ENCODE measurements around the gene SSX2IP. TPM values are rescaled to one million over a fixed set of nuclear protein-coding genes. Genes with fewer than 3 reads are reported as not detected.

The SSX2IP gene
- total and polyA plus RNA-seq, 2 experiments from 2014 or later, result 23.2 to 28.4 TPM

DNA sequence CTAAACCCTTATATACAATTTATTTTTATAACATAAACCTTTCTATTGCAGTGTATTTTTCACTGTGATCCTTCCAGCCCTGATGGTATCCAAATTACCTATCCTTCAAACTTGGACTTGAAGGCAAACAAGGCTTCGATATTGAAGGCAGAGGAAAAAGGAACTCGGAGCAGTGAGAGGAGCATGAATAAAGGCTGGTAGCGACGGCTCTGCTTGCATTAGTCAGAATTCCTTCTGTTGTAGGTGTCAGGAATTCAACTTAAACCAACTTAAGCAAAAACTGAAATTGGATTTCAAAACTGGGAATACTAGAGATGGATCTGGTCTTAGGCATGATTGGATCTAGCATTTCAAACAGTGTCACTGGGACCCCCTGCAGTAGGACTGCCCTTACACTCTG, 17.8 kb upstream of the SSX2IP start:
- H3K27ac Mint-ChIP-seq, result no peak overlapping the region
- no peaks in the 10 kb centered on the region for H3K79me2 ChIP-seq (replicated peaks; ENCODE audit: insufficient read depth)
- TF ChIP-seq JUNB (IDR thresholded peaks at IDR 0.05; ENCODE audit: unreplicated experiment) (no peak), EZH2phosphoT487 (IDR thresholded peaks at IDR 0.05; ENCODE audit: unreplicated experiment) (no peak), EZH2 (IDR thresholded peaks at IDR 0.05; ENCODE audit: low read depth, unreplicated experiment) (no peak), POLR2AphosphoS5 (IDR thresholded peaks at IDR 0.05; ENCODE audit: low read depth) (no peak), ZNF331 (CRISPR knock-in tag; IDR thresholded peaks at IDR 0.05; ENCODE audit: low read depth) (no peak), STAT1 (IDR thresholded peaks at IDR 0.05; ENCODE audit: unreplicated experiment) (no peak), CREB1 (CRISPR knock-in tag; IDR thresholded peaks at IDR 0.05; ENCODE audit: low read depth) (no peak), NANOG (IDR thresholded peaks at IDR 0.05; ENCODE audit: borderline replicate concordance) (no peak), ZNF114 (CRISPR knock-in tag; IDR thresholded peaks at IDR 0.05) (no peak)
- TF ChIP-seq, protein P1, sequence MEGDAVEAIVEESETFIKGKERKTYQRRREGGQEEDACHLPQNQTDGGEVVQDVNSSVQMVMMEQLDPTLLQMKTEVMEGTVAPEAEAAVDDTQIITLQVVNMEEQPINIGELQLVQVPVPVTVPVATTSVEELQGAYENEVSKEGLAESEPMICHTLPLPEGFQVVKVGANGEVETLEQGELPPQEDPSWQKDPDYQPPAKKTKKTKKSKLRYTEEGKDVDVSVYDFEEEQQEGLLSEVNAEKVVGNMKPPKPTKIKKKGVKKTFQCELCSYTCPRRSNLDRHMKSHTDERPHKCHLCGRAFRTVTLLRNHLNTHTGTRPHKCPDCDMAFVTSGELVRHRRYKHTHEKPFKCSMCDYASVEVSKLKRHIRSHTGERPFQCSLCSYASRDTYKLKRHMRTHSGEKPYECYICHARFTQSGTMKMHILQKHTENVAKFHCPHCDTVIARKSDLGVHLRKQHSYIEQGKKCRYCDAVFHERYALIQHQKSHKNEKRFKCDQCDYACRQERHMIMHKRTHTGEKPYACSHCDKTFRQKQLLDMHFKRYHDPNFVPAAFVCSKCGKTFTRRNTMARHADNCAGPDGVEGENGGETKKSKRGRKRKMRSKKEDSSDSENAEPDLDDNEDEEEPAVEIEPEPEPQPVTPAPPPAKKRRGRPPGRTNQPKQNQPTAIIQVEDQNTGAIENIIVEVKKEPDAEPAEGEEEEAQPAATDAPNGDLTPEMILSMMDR (conservative IDR thresholded peaks at IDR 0.05; ENCODE audit: low read depth in 2 of 2), result no peak
- TF ChIP-seq, protein P2, sequence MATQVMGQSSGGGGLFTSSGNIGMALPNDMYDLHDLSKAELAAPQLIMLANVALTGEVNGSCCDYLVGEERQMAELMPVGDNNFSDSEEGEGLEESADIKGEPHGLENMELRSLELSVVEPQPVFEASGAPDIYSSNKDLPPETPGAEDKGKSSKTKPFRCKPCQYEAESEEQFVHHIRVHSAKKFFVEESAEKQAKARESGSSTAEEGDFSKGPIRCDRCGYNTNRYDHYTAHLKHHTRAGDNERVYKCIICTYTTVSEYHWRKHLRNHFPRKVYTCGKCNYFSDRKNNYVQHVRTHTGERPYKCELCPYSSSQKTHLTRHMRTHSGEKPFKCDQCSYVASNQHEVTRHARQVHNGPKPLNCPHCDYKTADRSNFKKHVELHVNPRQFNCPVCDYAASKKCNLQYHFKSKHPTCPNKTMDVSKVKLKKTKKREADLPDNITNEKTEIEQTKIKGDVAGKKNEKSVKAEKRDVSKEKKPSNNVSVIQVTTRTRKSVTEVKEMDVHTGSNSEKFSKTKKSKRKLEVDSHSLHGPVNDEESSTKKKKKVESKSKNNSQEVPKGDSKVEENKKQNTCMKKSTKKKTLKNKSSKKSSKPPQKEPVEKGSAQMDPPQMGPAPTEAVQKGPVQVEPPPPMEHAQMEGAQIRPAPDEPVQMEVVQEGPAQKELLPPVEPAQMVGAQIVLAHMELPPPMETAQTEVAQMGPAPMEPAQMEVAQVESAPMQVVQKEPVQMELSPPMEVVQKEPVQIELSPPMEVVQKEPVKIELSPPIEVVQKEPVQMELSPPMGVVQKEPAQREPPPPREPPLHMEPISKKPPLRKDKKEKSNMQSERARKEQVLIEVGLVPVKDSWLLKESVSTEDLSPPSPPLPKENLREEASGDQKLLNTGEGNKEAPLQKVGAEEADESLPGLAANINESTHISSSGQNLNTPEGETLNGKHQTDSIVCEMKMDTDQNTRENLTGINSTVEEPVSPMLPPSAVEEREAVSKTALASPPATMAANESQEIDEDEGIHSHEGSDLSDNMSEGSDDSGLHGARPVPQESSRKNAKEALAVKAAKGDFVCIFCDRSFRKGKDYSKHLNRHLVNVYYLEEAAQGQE (IDR thresholded peaks at IDR 0.05; ENCODE audit: unreplicated experiment), result no peak
- TF ChIP-seq, protein P3, sequence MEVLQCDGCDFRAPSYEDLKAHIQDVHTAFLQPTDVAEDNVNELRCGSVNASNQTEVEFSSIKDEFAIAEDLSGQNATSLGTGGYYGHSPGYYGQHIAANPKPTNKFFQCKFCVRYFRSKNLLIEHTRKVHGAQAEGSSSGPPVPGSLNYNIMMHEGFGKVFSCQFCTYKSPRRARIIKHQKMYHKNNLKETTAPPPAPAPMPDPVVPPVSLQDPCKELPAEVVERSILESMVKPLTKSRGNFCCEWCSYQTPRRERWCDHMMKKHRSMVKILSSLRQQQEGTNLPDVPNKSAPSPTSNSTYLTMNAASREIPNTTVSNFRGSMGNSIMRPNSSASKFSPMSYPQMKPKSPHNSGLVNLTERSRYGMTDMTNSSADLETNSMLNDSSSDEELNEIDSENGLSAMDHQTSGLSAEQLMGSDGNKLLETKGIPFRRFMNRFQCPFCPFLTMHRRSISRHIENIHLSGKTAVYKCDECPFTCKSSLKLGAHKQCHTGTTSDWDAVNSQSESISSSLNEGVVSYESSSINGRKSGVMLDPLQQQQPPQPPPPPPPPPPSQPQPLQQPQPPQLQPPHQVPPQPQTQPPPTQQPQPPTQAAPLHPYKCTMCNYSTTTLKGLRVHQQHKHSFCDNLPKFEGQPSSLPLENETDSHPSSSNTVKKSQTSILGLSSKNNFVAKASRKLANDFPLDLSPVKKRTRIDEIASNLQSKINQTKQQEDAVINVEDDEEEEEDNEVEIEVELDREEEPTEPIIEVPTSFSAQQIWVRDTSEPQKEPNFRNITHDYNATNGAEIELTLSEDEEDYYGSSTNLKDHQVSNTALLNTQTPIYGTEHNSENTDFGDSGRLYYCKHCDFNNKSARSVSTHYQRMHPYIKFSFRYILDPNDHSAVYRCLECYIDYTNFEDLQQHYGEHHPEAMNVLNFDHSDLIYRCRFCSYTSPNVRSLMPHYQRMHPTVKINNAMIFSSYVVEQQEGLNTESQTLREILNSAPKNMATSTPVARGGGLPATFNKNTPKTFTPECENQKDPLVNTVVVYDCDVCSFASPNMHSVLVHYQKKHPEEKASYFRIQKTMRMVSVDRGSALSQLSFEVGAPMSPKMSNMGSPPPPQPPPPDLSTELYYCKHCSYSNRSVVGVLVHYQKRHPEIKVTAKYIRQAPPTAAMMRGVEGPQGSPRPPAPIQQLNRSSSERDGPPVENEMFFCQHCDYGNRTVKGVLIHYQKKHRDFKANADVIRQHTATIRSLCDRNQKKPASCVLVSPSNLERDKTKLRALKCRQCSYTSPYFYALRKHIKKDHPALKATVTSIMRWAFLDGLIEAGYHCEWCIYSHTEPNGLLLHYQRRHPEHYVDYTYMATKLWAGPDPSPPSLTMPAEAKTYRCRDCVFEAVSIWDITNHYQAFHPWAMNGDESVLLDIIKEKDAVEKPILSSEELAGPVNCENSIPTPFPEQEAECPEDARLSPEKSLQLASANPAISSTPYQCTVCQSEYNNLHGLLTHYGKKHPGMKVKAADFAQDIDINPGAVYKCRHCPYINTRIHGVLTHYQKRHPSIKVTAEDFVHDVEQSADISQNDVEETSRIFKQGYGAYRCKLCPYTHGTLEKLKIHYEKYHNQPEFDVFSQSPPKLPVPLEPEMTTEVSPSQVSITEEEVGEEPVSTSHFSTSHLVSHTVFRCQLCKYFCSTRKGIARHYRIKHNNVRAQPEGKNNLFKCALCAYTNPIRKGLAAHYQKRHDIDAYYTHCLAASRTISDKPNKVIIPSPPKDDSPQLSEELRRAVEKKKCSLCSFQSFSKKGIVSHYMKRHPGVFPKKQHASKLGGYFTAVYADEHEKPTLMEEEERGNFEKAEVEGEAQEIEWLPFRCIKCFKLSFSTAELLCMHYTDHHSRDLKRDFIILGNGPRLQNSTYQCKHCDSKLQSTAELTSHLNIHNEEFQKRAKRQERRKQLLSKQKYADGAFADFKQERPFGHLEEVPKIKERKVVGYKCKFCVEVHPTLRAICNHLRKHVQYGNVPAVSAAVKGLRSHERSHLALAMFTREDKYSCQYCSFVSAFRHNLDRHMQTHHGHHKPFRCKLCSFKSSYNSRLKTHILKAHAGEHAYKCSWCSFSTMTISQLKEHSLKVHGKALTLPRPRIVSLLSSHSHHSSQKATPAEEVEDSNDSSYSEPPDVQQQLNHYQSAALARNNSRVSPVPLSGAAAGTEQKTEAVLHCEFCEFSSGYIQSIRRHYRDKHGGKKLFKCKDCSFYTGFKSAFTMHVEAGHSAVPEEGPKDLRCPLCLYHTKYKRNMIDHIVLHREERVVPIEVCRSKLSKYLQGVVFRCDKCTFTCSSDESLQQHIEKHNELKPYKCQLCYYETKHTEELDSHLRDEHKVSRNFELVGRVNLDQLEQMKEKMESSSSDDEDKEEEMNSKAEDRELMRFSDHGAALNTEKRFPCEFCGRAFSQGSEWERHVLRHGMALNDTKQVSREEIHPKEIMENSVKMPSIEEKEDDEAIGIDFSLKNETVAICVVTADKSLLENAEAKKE (CRISPR knock-in tag; IDR thresholded peaks at IDR 0.05), result no peak
- TF ChIP-seq, protein P4, sequence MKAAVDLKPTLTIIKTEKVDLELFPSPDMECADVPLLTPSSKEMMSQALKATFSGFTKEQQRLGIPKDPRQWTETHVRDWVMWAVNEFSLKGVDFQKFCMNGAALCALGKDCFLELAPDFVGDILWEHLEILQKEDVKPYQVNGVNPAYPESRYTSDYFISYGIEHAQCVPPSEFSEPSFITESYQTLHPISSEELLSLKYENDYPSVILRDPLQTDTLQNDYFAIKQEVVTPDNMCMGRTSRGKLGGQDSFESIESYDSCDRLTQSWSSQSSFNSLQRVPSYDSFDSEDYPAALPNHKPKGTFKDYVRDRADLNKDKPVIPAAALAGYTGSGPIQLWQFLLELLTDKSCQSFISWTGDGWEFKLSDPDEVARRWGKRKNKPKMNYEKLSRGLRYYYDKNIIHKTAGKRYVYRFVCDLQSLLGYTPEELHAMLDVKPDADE (IDR thresholded peaks at IDR 0.05), result no peak
- H3K9me2 ChIP-seq (ENCODE audit: insufficient read depth), result peaks cover 22% of the 10 kb centered on the region
- H3K9me3 Mint-ChIP-seq, result no peaks in the 10 kb centered on the region
- H3K4me3 Mint-ChIP-seq, result no peak overlapping the region
- no peaks in the 10 kb centered on the region for H3K27me3 Mint-ChIP-seq (ENCODE audit: insufficient read depth, low read depth, poor library complexity)
- DNase-seq (ENCODE audit: low spot score) (no peak), ATAC-seq (no peak)
- H3K4me2 ChIP-seq, result no peak overlapping the region
- H3K4me1 Mint-ChIP-seq, result peaks cover 3% of the 10 kb centered on the region; the same call in 1 of the 3 replicates
- H4K20me1 ChIP-seq (replicated peaks; ENCODE audit: insufficient read depth), result no peaks in the 10 kb centered on the region
- H3K36me3 Mint-ChIP-seq (ENCODE audit: low read depth), result no peaks in the 10 kb centered on the region
- no peak overlapping the region for H3K27ac ChIP-seq (ENCODE audit: low read depth)
- no peak overlapping the region for H3K4me3 ChIP-seq
- no peak overlapping the region for H2AFZ ChIP-seq
- H3F3A ChIP-seq (replicated peaks; ENCODE audit: low read depth), result no peaks in the 10 kb centered on the region
- H3K36me3 ChIP-seq (ENCODE audit: insufficient read depth), result no peaks in the 10 kb centered on the region
- H3K4me1 ChIP-seq (ENCODE audit: insufficient read depth), result peaks cover 12% of the 10 kb centered on the region; the same call in 1 of the 2 replicates
- H3K27me3 ChIP-seq (ENCODE audit: insufficient read depth), result no peaks in the 10 kb centered on the region
